Measurements from ENCODE around the gene JAZF1.
"Not testable (repeated sequence)": the region's sequence is repeated elsewhere in the genome, so short reads cannot be mapped to it uniquely, and the experiment has no call there.

The JAZF1 gene

DNA sequence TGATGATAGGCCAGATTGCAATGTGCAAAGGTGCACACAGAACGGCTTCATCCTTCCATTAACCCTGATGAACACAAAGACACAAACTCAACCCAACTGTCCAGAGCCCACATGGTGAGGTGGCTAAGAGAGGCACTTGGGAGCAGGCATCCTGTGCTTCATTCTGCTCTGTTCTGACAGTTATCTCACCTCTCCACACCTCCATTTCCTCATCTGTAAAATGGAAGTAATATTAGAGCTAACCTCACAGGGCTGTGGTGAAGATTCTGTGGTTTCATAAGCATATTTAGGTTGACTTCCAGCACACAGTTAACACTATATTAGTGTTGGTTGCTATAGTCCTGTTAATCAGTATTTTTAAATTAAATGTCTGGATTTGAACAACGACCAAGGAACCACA lies 314.3 kb downstream of the JAZF1 start:
- Histone ChIP-seq H3K4me3 (ENCODE audit: low read depth, low read length) (no peak overlapping the region), H3K4me1 (ENCODE audit: control insufficient read depth, insufficient read depth, low read length, unreplicated experiment) (no peaks in the 10 kb centered on the region), H2AFZ (ENCODE audit: low read length, unreplicated experiment) (no peak overlapping the region), H3K36me3 (ENCODE audit: insufficient read depth, low read length) (no peaks in the 10 kb centered on the region), H3K79me2 (ENCODE audit: control insufficient read depth, insufficient read depth, low read length, unreplicated experiment) (no peaks in the 10 kb centered on the region), H3K27ac (ENCODE audit: low read depth, low read length) (no peak overlapping the region), H3K27me3 (ENCODE audit: insufficient read depth, low read length) (no peaks in the 10 kb centered on the region)

DNA sequence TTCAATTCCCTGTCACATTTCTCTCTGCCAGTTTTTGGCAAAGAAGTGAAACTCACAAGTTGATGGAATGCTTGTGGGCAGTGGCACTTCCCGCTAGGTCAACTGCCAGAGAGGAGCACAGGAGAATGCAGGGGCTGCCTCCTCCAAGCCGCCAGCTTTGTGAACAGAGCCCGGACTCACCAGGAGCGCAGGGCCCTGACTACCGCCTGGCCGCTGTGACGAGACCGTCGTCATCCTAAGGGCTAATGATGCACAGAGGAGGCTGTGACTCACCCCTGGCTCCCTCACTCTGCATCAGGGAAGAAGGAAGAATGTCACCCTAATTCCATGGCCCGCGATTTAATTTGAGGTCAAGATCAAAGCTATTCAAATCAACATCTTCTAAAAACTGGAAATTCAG lies 316.7 kb downstream of the JAZF1 start:
- no peak overlapping the region for H2AFZ ChIP-seq (ENCODE audit: low read length, unreplicated experiment)
- H3K4me1 ChIP-seq (ENCODE audit: control insufficient read depth, insufficient read depth, low read length, unreplicated experiment) = no peaks in the 10 kb centered on the region
- H3K4me3 ChIP-seq (ENCODE audit: low read depth, low read length) = no peak overlapping the region
- no peaks in the 10 kb centered on the region for H3K79me2 ChIP-seq (ENCODE audit: control insufficient read depth, insufficient read depth, low read length, unreplicated experiment)
- H3K36me3 ChIP-seq (ENCODE audit: insufficient read depth, low read length) = no peaks in the 10 kb centered on the region
- no peaks in the 10 kb centered on the region for H3K27me3 ChIP-seq (ENCODE audit: insufficient read depth, low read length)
- H3K27ac ChIP-seq (ENCODE audit: low read depth, low read length) = no peak overlapping the region

DNA sequence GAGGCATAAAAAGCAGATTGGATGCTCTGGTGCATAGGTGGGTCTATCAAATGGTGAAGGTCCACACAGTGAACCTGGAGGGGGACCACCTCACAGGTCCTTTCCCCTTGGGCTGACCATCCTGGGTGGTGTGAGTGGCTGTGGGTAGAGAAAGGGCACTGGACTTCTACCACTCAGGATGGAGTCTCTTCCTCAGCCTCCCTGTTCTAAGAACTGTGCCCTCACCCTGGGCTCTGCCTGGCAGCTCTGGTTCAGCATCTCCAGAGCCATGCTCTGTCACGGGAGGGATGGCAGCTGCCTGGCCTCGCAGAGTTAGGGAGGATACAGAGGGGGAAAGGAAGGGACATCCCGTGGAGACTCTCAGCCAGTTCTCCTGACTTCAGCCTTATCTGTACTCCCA lies 318.8 kb downstream of the JAZF1 start:
- no peaks in the 10 kb centered on the region for H3K79me2 ChIP-seq (ENCODE audit: control insufficient read depth, insufficient read depth, low read length, unreplicated experiment)
- no peak overlapping the region for H2AFZ ChIP-seq (ENCODE audit: low read length, unreplicated experiment)
- no peak overlapping the region for H3K4me3 ChIP-seq (ENCODE audit: low read depth, low read length)
- no peaks in the 10 kb centered on the region for H3K27me3 ChIP-seq (ENCODE audit: insufficient read depth, low read length)
- H3K36me3 ChIP-seq (ENCODE audit: insufficient read depth, low read length) = no peaks in the 10 kb centered on the region
- no peaks in the 10 kb centered on the region for H3K4me1 ChIP-seq (ENCODE audit: control insufficient read depth, insufficient read depth, low read length, unreplicated experiment)
- no peak overlapping the region for H3K27ac ChIP-seq (ENCODE audit: low read depth, low read length)

DNA sequence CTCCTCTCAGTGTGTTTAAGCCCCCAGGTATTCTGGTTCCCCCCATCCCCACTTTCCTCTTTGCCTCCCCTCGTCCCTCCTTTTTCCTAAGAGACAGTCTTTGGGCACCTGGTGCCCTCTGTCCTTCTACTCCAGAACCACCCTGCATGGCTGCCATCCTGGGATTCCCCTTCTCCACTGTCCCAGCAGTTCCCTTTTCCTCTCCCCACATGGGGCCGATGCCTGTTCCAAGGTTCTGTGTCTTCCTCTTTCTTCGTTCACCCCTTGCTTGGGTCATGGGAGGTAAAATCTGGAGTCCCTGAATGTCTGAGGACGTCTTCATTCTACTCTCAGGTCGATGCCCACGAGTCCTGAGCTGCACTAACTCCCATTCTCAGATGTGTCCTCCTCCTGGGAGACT lies 319.8 kb downstream of the JAZF1 start:
- Histone ChIP-seq H3K4me1 (ENCODE audit: control insufficient read depth, insufficient read depth, low read length, unreplicated experiment) (no peaks in the 10 kb centered on the region), H2AFZ (ENCODE audit: low read length, unreplicated experiment) (no peak overlapping the region), H3K36me3 (ENCODE audit: insufficient read depth, low read length) (no peaks in the 10 kb centered on the region), H3K4me3 (ENCODE audit: low read depth, low read length) (no peak overlapping the region), H3K79me2 (ENCODE audit: control insufficient read depth, insufficient read depth, low read length, unreplicated experiment) (no peaks in the 10 kb centered on the region), H3K27me3 (ENCODE audit: insufficient read depth, low read length) (no peaks in the 10 kb centered on the region), H3K27ac (ENCODE audit: low read depth, low read length) (no peak overlapping the region)

DNA sequence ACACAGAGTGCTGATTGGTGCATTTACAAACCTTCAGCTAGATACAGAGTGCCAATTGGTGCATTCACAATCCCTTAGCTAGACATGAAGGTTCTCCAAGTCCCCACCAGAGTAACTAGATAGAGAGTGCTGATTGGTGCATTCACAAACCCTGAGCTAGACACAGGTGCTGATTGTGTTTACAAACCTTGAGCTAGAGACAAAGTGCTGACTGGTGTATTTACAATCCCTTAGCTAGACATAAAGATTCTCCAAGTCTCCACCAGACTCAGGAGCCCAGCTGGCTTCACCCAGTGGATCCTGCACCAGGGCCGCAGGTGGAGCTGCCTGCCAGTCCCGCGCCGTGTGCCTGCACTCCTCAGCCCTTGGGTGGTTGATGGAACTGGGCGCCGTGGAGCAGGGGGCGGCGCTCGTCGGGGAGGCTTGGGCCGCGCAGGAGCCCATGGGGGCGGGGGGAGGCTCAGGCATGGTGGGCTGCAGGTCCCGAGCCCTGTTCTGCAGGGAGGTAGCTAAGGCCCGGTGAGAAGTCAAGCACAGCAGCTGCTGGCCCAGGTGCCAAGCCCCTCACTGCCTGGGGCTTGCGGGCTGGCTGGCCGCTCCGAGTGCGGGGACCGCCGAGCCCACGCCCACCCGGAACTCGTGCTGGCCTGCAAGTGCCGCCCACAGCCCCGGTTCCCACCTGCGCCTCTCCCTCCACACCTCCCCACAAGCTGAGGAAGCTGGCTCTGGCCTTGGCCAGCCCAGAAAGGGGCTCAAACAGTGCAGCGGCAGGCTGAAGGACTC lies 323.7 kb downstream of the JAZF1 start:
- H3K79me2 ChIP-seq (ENCODE audit: control insufficient read depth, insufficient read depth, low read length, unreplicated experiment); H3K4me3 ChIP-seq (ENCODE audit: low read depth, low read length); H2AFZ ChIP-seq (ENCODE audit: low read length, unreplicated experiment); H3K27ac ChIP-seq (ENCODE audit: low read depth, low read length); H3K36me3 ChIP-seq (ENCODE audit: insufficient read depth, low read length); H3K4me1 ChIP-seq (ENCODE audit: control insufficient read depth, insufficient read depth, low read length, unreplicated experiment); H3K27me3 ChIP-seq (ENCODE audit: insufficient read depth, low read length): not testable (repeated sequence)

DNA sequence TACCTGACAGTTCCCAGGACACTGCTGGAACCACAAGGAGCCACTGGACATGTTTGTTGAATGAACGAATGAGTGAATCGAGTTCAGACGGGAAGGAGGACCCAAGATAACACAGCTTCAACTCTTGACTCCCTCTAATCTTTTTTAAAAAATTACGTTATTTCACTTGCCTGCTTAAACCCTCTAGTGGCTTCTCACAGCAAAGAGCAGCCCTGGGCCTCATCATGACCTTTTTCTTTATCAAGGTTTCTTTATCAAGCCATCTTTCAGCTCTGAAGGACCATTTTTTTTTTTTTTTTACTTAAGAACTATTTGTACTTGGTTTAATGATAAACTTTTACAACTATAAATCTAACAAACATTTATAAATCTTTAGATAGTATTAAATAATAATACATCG lies 330.1 kb downstream of the JAZF1 start:
- Histone ChIP-seq H3K36me3 (ENCODE audit: insufficient read depth, low read length) (no peaks in the 10 kb centered on the region), H3K27me3 (ENCODE audit: insufficient read depth, low read length) (no peaks in the 10 kb centered on the region), H3K4me3 (ENCODE audit: low read depth, low read length) (no peak overlapping the region)

DNA sequence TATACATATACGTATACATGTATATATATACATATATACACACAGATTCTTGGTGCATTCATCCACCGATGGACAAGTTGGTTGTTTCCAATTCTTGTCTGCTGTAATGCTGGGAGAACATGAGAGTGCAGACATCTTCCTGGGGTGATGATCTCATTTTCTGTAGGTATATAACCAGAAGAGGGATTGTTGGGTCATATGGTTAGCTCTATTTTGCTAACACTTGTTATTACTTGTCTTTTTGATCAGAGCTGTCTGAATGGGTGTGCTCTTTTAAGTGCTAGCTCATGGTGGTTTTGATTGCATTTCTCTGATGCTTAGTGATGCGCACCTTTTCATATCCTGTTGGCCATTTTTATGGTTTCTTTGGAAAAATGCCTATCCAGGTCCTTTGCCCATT lies 334.2 kb downstream of the JAZF1 start:
- H3K79me2 ChIP-seq (ENCODE audit: control insufficient read depth, insufficient read depth, low read length, unreplicated experiment) = no peaks in the 10 kb centered on the region
- H2AFZ ChIP-seq (ENCODE audit: low read length, unreplicated experiment) = no peak overlapping the region
- no peaks in the 10 kb centered on the region for H3K36me3 ChIP-seq (ENCODE audit: insufficient read depth, low read length)

More for the DNA sequence above, 330.1 kb downstream of the JAZF1 start:
- H3K79me2 ChIP-seq (ENCODE audit: control insufficient read depth, insufficient read depth, low read length, unreplicated experiment) = no peaks in the 10 kb centered on the region
- no peak overlapping the region for H3K27ac ChIP-seq (ENCODE audit: low read depth, low read length)
- no peaks in the 10 kb centered on the region for H3K4me1 ChIP-seq (ENCODE audit: control insufficient read depth, insufficient read depth, low read length, unreplicated experiment)
- no peak overlapping the region for H2AFZ ChIP-seq (ENCODE audit: low read length, unreplicated experiment)

DNA sequence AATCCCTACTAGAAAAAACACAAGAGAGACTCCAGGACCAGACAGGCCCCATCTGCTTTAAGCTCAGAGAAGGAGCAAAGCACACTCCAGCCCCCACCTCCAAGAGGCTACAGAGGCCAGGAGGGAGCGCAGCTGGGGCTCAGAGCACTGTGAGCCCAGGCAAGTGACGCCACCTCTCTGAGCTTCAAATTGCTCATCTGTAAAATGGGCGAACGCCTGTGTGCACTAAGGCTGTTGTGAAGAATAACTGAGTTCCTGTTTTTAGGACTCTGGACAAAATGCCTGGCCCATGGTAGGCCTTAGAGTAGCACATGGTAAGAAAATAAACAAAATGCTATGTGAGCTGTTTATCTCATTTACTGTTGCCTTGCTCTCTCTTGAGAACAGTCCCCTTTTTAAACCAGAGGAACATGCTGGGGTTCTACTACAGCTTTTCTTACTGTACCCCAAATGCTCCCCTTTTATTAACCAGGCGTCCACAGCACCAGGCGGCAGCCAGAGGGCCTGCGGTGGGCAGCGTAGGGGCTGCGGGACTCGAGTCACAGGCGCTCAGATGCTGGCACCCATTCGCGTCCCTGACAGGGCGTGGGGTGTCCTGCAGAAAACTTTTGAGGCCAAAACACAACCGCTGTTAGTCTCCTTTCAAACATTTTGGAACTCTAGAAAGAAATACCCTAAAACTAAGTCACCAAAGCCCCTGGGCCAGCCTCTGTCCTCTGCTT lies 336.9 kb downstream of the JAZF1 start:
- H3K27me3 ChIP-seq (ENCODE audit: insufficient read depth, low read length) = no peaks in the 10 kb centered on the region
- H2AFZ ChIP-seq (ENCODE audit: low read length, unreplicated experiment) = no peak overlapping the region
- H3K4me3 ChIP-seq (ENCODE audit: low read depth, low read length) = no peak overlapping the region
- H3K27ac ChIP-seq (ENCODE audit: low read depth, low read length) = no peak overlapping the region
- H3K79me2 ChIP-seq (ENCODE audit: control insufficient read depth, insufficient read depth, low read length, unreplicated experiment) = no peaks in the 10 kb centered on the region
- H3K36me3 ChIP-seq (ENCODE audit: insufficient read depth, low read length) = no peaks in the 10 kb centered on the region
- no peaks in the 10 kb centered on the region for H3K4me1 ChIP-seq (ENCODE audit: control insufficient read depth, insufficient read depth, low read length, unreplicated experiment)

More for the DNA sequence above, 334.2 kb downstream of the JAZF1 start:
- Histone ChIP-seq H3K4me1 (ENCODE audit: control insufficient read depth, insufficient read depth, low read length, unreplicated experiment) (no peaks in the 10 kb centered on the region), H3K4me3 (ENCODE audit: low read depth, low read length) (no peak overlapping the region), H3K27me3 (ENCODE audit: insufficient read depth, low read length) (no peaks in the 10 kb centered on the region), H3K27ac (ENCODE audit: low read depth, low read length) (no peak overlapping the region)

DNA sequence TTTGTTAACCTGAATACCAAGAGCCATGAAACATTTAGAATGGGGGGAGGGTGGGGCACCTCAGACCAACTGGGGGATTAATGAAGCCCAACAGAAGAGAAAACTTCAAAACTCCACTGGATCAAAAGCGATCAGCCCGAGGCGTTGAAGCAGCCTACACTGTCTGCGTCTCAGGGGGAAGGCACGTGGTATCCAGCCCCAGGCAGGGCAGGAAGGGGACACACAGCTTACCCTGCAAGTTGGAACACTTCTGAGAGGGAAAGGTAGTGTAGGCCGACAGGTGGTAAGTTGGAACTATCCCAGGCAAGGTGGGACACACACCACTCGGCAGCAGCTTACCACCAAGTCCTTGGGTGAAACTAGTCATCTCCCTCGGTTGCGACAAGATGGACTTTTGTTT lies 337.7 kb downstream of the JAZF1 start:
- no peaks in the 10 kb centered on the region for H3K36me3 ChIP-seq (ENCODE audit: insufficient read depth, low read length)
- no peak overlapping the region for H3K4me3 ChIP-seq (ENCODE audit: low read depth, low read length)
- H3K27me3 ChIP-seq (ENCODE audit: insufficient read depth, low read length) = no peaks in the 10 kb centered on the region
- no peaks in the 10 kb centered on the region for H3K79me2 ChIP-seq (ENCODE audit: control insufficient read depth, insufficient read depth, low read length, unreplicated experiment)
- H3K27ac ChIP-seq (ENCODE audit: low read depth, low read length) = no peak overlapping the region
- no peaks in the 10 kb centered on the region for H3K4me1 ChIP-seq (ENCODE audit: control insufficient read depth, insufficient read depth, low read length, unreplicated experiment)
- H2AFZ ChIP-seq (ENCODE audit: low read length, unreplicated experiment) = no peak overlapping the region

DNA sequence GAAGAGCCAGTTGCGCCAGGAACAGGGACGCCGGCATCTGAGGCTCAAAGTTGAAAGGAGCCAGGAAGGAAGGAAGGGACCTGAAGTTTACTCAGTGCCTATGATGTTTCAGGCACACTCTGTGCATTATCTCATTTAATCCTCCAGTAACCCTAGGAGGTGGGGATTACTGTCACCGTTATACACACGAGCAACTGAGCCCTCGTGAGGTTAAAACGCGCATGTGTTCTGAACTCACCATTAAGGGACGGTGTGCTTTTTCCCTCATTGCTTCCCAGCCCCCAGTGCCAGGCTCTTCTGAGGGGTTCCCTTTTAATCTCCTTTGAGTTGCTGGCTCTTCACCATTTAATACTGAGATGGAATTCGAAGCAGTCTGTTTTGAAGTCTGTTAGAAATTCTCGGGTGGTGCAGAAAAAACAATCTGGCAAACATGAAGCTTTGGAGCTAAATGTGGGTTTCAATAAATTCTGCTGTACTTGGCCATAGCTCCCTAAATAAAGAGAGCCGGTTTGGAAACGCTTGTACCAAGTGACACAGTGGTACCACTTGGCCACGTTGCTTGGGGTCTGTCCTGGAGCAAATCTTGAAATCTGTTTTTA lies 338.4 kb downstream of the JAZF1 start:
- Histone ChIP-seq H3K36me3 (ENCODE audit: insufficient read depth, low read length) (no peaks in the 10 kb centered on the region), H3K27ac (ENCODE audit: low read depth, low read length) (no peak overlapping the region), H3K27me3 (ENCODE audit: insufficient read depth, low read length) (no peaks in the 10 kb centered on the region), H3K4me3 (ENCODE audit: low read depth, low read length) (no peak overlapping the region), H3K4me1 (ENCODE audit: control insufficient read depth, insufficient read depth, low read length, unreplicated experiment) (no peaks in the 10 kb centered on the region), H2AFZ (ENCODE audit: low read length, unreplicated experiment) (no peak overlapping the region), H3K79me2 (ENCODE audit: control insufficient read depth, insufficient read depth, low read length, unreplicated experiment) (no peaks in the 10 kb centered on the region)
